ENCODE results near the gene ABCA5.

Gene ABCA5

DNA sequence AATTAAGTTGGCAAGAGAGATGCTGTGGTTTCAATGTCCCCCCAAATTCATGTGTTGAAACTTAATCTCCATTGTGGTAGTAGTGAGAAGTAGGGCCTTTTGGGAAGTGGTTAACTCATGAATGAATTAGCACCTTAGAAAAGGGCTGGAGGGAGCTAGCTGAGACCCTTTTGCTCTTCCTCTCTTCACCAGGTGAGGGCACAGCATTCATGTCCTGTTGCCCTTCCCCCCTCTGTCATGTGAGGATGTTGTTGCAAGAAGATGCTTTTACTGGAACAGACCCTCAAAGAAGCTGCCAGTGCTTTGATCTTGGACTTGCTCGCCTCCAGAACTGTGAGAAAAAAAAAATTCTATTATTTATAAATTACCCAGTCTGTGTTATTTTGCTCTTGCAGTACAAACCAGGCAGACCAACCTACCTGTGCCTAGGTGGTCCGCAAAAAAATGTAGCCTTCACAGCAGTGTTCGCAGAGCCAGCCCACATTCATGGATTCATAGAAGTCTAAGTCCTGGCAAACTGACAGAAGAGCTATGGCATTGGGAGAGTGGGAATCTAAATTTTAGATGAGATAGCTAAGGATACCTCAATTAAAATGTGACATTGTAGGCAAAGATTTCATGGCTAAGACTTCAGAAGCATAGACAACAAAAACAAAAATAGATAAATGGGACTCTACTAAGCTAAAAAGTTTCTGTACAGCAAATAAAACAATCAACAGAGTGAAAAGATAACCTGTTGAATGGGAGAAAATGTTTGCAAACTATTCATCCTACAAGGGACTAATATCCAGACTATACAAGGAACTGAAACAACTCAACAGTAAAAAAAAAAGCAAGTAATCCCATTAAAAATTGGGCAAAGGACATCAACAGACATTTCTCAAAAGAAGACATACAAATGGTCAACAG lies 32.0 kb upstream of the ABCA5 start:
- Histone ChIP-seq H3K27me3 (replicated peaks; ENCODE audit: insufficient read depth, low read length) (no peaks in the 10 kb centered on the region), H3K36me3 (replicated peaks; ENCODE audit: insufficient read depth, low read length) (no peaks in the 10 kb centered on the region), H2AFZ (ENCODE audit: low read length) (no peak overlapping the region), H3K9me3 (replicated peaks; ENCODE audit: insufficient read depth, low read length) (no peaks in the 10 kb centered on the region), H3K4me1 (ENCODE audit: low read length) (peaks cover 14% of the 10 kb centered on the region), H3F3A (ENCODE audit: insufficient read depth, low read length) (no peaks in the 10 kb centered on the region), H3K27ac (ENCODE audit: low read length) (no peak overlapping the region), H3K9me2 (replicated peaks; ENCODE audit: insufficient read depth, low read length) (no peaks in the 10 kb centered on the region), H3K4me2 (ENCODE audit: low read depth, low read length) (no peak overlapping the region), H3K9ac (ENCODE audit: low read length) (no peak overlapping the region), H3K4me3 (ENCODE audit: low read length) (no peak overlapping the region), H3K79me2 (ENCODE audit: low read length) (no peaks in the 10 kb centered on the region), H4K20me1 (ENCODE audit: insufficient read depth, low read length) (no peaks in the 10 kb centered on the region)
- DNase-seq, result peak; percentile 59
- TF ChIP-seq, protein P1, sequence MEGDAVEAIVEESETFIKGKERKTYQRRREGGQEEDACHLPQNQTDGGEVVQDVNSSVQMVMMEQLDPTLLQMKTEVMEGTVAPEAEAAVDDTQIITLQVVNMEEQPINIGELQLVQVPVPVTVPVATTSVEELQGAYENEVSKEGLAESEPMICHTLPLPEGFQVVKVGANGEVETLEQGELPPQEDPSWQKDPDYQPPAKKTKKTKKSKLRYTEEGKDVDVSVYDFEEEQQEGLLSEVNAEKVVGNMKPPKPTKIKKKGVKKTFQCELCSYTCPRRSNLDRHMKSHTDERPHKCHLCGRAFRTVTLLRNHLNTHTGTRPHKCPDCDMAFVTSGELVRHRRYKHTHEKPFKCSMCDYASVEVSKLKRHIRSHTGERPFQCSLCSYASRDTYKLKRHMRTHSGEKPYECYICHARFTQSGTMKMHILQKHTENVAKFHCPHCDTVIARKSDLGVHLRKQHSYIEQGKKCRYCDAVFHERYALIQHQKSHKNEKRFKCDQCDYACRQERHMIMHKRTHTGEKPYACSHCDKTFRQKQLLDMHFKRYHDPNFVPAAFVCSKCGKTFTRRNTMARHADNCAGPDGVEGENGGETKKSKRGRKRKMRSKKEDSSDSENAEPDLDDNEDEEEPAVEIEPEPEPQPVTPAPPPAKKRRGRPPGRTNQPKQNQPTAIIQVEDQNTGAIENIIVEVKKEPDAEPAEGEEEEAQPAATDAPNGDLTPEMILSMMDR (IDR thresholded peaks at IDR 0.05; ENCODE audit: low read length), result peak; percentile 49
- no peak for TF ChIP-seq EZH2phosphoT487 (IDR thresholded peaks at IDR 0.05; ENCODE audit: low read length)
- no peak for TF ChIP-seq EZH2 (optimal IDR thresholded peaks at IDR 0.05; ENCODE audit: low read depth, low read length)

DNA sequence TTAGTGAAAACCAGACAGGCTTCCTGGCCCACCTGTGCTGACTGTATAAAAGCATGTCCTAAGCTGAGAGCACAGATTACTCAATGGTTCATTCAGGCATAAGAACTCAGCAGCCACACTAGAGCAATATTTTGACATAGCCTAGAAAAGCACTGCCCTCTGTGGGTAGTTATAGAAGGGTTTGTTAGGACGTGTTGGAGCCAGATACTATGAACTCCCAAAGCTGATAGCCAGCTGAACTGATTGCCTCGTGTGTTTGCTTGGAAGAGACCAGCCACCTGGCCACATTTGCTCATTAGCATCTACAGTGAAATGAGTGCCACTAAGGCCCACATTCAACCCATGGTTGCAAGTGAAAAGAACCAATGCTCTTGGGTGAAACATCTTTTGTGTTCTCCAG lies 30.8 kb upstream of the ABCA5 start:
- no peaks in the 10 kb centered on the region for H3K9me2 ChIP-seq (replicated peaks; ENCODE audit: insufficient read depth, low read length)
- no peaks in the 10 kb centered on the region for H4K20me1 ChIP-seq (ENCODE audit: insufficient read depth, low read length)
- H3K27ac ChIP-seq (ENCODE audit: low read length), result no peak overlapping the region
- H3K36me3 ChIP-seq (replicated peaks; ENCODE audit: insufficient read depth, low read length), result no peaks in the 10 kb centered on the region
- no peaks in the 10 kb centered on the region for H3F3A ChIP-seq (ENCODE audit: insufficient read depth, low read length)
- no peak overlapping the region for H2AFZ ChIP-seq (ENCODE audit: low read length)
- no peak overlapping the region for H3K4me2 ChIP-seq (ENCODE audit: low read depth, low read length)
- peak; percentile 23 for DNase-seq
- no peaks in the 10 kb centered on the region for H3K79me2 ChIP-seq (ENCODE audit: low read length)
- TF ChIP-seq, protein P1 (IDR thresholded peaks at IDR 0.05; ENCODE audit: low read length), result no peak
- TF ChIP-seq EZH2phosphoT487 (IDR thresholded peaks at IDR 0.05; ENCODE audit: low read length) (no peak), EZH2 (optimal IDR thresholded peaks at IDR 0.05; ENCODE audit: low read depth, low read length) (no peak)
- no peaks in the 10 kb centered on the region for H3K9me3 ChIP-seq (replicated peaks; ENCODE audit: insufficient read depth, low read length)
- H3K4me3 ChIP-seq (ENCODE audit: low read length), result no peak overlapping the region
- peaks cover 22% of the 10 kb centered on the region for H3K4me1 ChIP-seq (ENCODE audit: low read length)
- H3K27me3 ChIP-seq (replicated peaks; ENCODE audit: insufficient read depth, low read length), result no peaks in the 10 kb centered on the region
- H3K9ac ChIP-seq (ENCODE audit: low read length), result no peak overlapping the region

DNA sequence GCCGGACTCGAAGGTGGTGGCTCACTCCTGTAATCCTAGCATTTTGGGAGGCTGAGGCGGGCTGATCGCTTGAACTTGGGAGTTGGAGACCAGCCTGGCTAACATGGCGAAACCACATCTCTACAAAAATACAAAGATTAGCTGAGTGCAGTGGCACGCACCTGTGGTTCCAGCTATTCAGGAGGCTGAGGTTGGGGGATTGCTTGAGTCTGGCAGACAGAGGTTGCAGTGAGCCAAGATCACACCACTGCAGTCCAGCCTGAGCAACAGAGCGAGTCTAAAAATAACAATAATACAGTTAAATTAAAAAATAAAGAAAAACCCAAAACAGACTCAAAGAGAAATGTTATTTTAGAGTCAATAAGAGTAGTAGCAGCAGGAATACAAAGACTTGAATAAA lies 29.7 kb upstream of the ABCA5 start:
- Histone ChIP-seq H3K9ac (ENCODE audit: low read length) (no peak overlapping the region), H3K27ac (ENCODE audit: low read length) (no peak overlapping the region), H3F3A (ENCODE audit: insufficient read depth, low read length) (no peaks in the 10 kb centered on the region), H4K20me1 (ENCODE audit: insufficient read depth, low read length) (no peaks in the 10 kb centered on the region), H3K27me3 (replicated peaks; ENCODE audit: insufficient read depth, low read length) (no peaks in the 10 kb centered on the region), H3K9me3 (replicated peaks; ENCODE audit: insufficient read depth, low read length) (no peaks in the 10 kb centered on the region), H3K4me2 (ENCODE audit: low read depth, low read length) (no peak overlapping the region), H3K79me2 (ENCODE audit: low read length) (no peaks in the 10 kb centered on the region), H3K36me3 (replicated peaks; ENCODE audit: insufficient read depth, low read length) (no peaks in the 10 kb centered on the region), H3K4me1 (ENCODE audit: low read length) (peaks cover 22% of the 10 kb centered on the region), H2AFZ (ENCODE audit: low read length) (no peak overlapping the region), H3K4me3 (ENCODE audit: low read length) (no peak overlapping the region), H3K9me2 (replicated peaks; ENCODE audit: insufficient read depth, low read length) (no peaks in the 10 kb centered on the region)
- TF ChIP-seq, protein P1 (IDR thresholded peaks at IDR 0.05; ENCODE audit: low read length), result no peak
- TF ChIP-seq EZH2 (optimal IDR thresholded peaks at IDR 0.05; ENCODE audit: low read depth, low read length), result no peak
- TF ChIP-seq EZH2phosphoT487 (IDR thresholded peaks at IDR 0.05; ENCODE audit: low read length), result no peak
- DNase-seq, result no peak
